Peyer's patch (tissue), 4 donors: ENCODE measurements around the gene C4orf50. TPM values are rescaled to one million over a fixed set of nuclear protein-coding genes. Genes with fewer than 3 reads are reported as not detected.
"Not testable (repeated sequence)": the region's sequence is repeated elsewhere in the genome, so short reads cannot be mapped to it uniquely, and the experiment has no call there.

Experiments
- DNase-seq, 3 donors: peaks; one replicate each; pipeline ENCODE4 v3.0.0-alpha.2; 2017 to 2019
- H3K27ac ChIP-seq, 4 donors: fragments of 200-600 bp; sonication (generic); one replicate each; pipeline ENCODE4 v1.5.1; 2016 to 2019
- H3K27me3 ChIP-seq, 2 donors: fragments of 200-600 bp; sonication (generic); one replicate each; pipeline ENCODE4 v1.5.1; 2019
- H3K36me3 ChIP-seq, 3 donors: fragments of 200-600 bp; sonication (generic); one replicate each; pipeline ENCODE4 v1.5.1; 2016 to 2019
- H3K4me1 ChIP-seq, 4 donors: fragments of 200-600 bp; sonication (generic); one replicate each; pipeline ENCODE4 v1.5.1; 2016 to 2019
- H3K4me3 ChIP-seq, 4 donors: fragments of 200-600 bp; sonication (generic); 1 replicate in 3 of 4; 2 replicates in 1 of 4; pipeline ENCODE4 v1.5.1; 2016 to 2019; ENCODE audit warnings: mild to moderate bottlenecking in 1 of 4
- H3K9me3 ChIP-seq, 4 donors: fragments of 200-600 bp; sonication (generic); one replicate each; pipeline ENCODE4 v1.5.1; 2016 to 2019; ENCODE audit warnings: mild to moderate bottlenecking in 1 of 4
- CTCF ChIP-seq, 6 experiments: fragments of 450-650 bp in 4 of 6; fragments of 200-600 bp in 2 of 6; sonication (generic) in 1 of 6; IDR thresholded peaks; one replicate each; pipeline ENCODE4 v1.5.1; 2017 to 2019; ENCODE audit warnings: antibody characterized with exemption in 6 of 6, mild to moderate bottlenecking in 3 of 6, moderate library complexity in 1 of 6
- POLR2A ChIP-seq, 2 donors: fragments of 450-650 bp; IDR thresholded peaks; one replicate each; pipeline ENCODE4 v1.5.1; 2017; ENCODE audit warnings: antibody characterized with exemption in 2 of 2, mild to moderate bottlenecking in 2 of 2, moderate library complexity in 2 of 2
- total RNA-seq, 4 donors: library from RNA; depleted of rRNA; stranded (reverse); fragments of >200 nt; gene quantifications; one replicate each; pipeline ENCODE4 v1.1.0, GENCODE V29; 2016

C4orf50 gene
- total RNA-seq, 4 donors from 2014 or later, result 0.19 to 0.83 (median 0.40) TPM; not detected in 1

GRCh38 chr4:5995901-5996623, 22.2 kb downstream of the C4orf50 start:
- H3K9me3 ChIP-seq, result no peaks in the 10 kb centered on the region
- no peak overlapping the region for H3K4me3 ChIP-seq
- no peaks in the 10 kb centered on the region for H3K4me1 ChIP-seq
- no peaks in the 10 kb centered on the region for H3K27me3 ChIP-seq
- TF ChIP-seq POLR2A (IDR thresholded peaks at IDR 0.05) (no peak), CTCF (IDR thresholded peaks at IDR 0.05) (no peak)
- no peaks in the 10 kb centered on the region for H3K36me3 ChIP-seq
- H3K27ac ChIP-seq, result no peak overlapping the region
- DNase-seq, result peak in 1 of 3 donors; percentile 25

GRCh38 chr4:5993876-5994811, 24.1 kb downstream of the C4orf50 start:
- no peak overlapping the region for H3K4me3 ChIP-seq
- H3K27me3 ChIP-seq, result no peaks in the 10 kb centered on the region
- TF ChIP-seq POLR2A (IDR thresholded peaks at IDR 0.05), result no peak
- TF ChIP-seq CTCF (IDR thresholded peaks at IDR 0.05), result no peak
- H3K36me3 ChIP-seq, result no peaks in the 10 kb centered on the region
- H3K4me1 ChIP-seq, result no peaks in the 10 kb centered on the region
- peak in 1 of 3 donors; percentile 18 for DNase-seq
- H3K9me3 ChIP-seq, result no peaks in the 10 kb centered on the region
- H3K27ac ChIP-seq, result no peak overlapping the region

GRCh38 chr4:5993346-5993745, 24.9 kb downstream of the C4orf50 start:
- H3K27me3 ChIP-seq, H3K36me3 ChIP-seq, DNase-seq, H3K4me3 ChIP-seq, H3K4me1 ChIP-seq, H3K27ac ChIP-seq, H3K9me3 ChIP-seq: not testable (repeated sequence)

- Histone ChIP-seq H3K36me3 (no peaks in the 10 kb centered on the region), H3K4me1 (no peaks in the 10 kb centered on the region), H3K27ac (no peak overlapping the region), H3K9me3 (no peaks in the 10 kb centered on the region), H3K27me3 (no peaks in the 10 kb centered on the region), H3K4me3 (no peak overlapping the region)
- no peak for TF ChIP-seq CTCF (IDR thresholded peaks at IDR 0.05)
- no peak for TF ChIP-seq POLR2A (IDR thresholded peaks at IDR 0.05)
- no peak for DNase-seq
Observed at GRCh38 chr4:5992828-5993321, 25.4 kb downstream of the C4orf50 start.

- Histone ChIP-seq H3K27ac (no peak overlapping the region), H3K4me1 (no peaks in the 10 kb centered on the region), H3K27me3 (no peaks in the 10 kb centered on the region), H3K4me3 (no peak overlapping the region), H3K36me3 (no peaks in the 10 kb centered on the region), H3K9me3 (no peaks in the 10 kb centered on the region)
- no peak for DNase-seq
- TF ChIP-seq POLR2A (IDR thresholded peaks at IDR 0.05) (no peak), CTCF (IDR thresholded peaks at IDR 0.05) (no peak)
Observed at GRCh38 chr4:5992171-5992827, 25.9 kb downstream of the C4orf50 start.
